Measurements from ENCODE around the gene GRIN2C.
A peak's percentile ranks its signal among the peaks of the same experiment; 100 is the strongest.

Gene GRIN2C

GRCh38 chr17:74843352-74843627 lies 16.4 kb downstream of the GRIN2C start:
- no peak overlapping the region for H3K4me3 ChIP-seq (ENCODE audit: low read depth, low read length)
- no peak for TF ChIP-seq MYC (IDR thresholded peaks at IDR 0.05; ENCODE audit: low read depth, low read length)
- DNase-seq (ENCODE audit: low read depth) = no peak

- no peak overlapping the region for H3K4me3 ChIP-seq (ENCODE audit: low read depth, low read length)
- DNase-seq (ENCODE audit: low read depth) = peak; percentile 36
- TF ChIP-seq CTCF (IDR thresholded peaks at IDR 0.05; ENCODE audit: low read depth, low read length) (peak; percentile 35), MAX (IDR thresholded peaks at IDR 0.05; ENCODE audit: low read depth, low read length) (no peak)
Observed at GRCh38 chr17:74842599-74843351, 16.9 kb downstream of the GRIN2C start.

GRCh38 chr17:74842146-74842598 lies 17.5 kb downstream of the GRIN2C start:
- TF ChIP-seq MAX (IDR thresholded peaks at IDR 0.05; ENCODE audit: low read depth, low read length) (no peak), CTCF (IDR thresholded peaks at IDR 0.05; ENCODE audit: low read depth, low read length) (no peak), POLR2A (IDR thresholded peaks at IDR 0.05; ENCODE audit: extremely low read depth, insufficient read length) (no peak), MYC (IDR thresholded peaks at IDR 0.05; ENCODE audit: low read depth, low read length) (no peak)
- H3K4me3 ChIP-seq (ENCODE audit: low read depth, low read length) = no peak overlapping the region
- DNase-seq (ENCODE audit: low read depth) = no peak

GRCh38 chr17:74840989-74841666 lies 18.6 kb downstream of the GRIN2C start:
- DNase-seq (ENCODE audit: low read depth) = peak; percentile 74
- H3K4me3 ChIP-seq (ENCODE audit: low read depth, low read length) = no peak overlapping the region
- no peak for TF ChIP-seq POLR2A (IDR thresholded peaks at IDR 0.05; ENCODE audit: extremely low read depth, insufficient read length)
- peak; percentile 56; the same call in 1 of the 2 replicates for TF ChIP-seq MYC (IDR thresholded peaks at IDR 0.05; ENCODE audit: low read depth, low read length)
- TF ChIP-seq MAX (IDR thresholded peaks at IDR 0.05; ENCODE audit: low read depth, low read length) = peak; percentile 89

GRCh38 chr17:74839990-74840852 lies 19.5 kb downstream of the GRIN2C start:
- no peak overlapping the region for H3K4me3 ChIP-seq (ENCODE audit: low read depth, low read length)

GRCh38 chr17:74838274-74838673 lies 21.4 kb downstream of the GRIN2C start:
- no peak overlapping the region for H3K4me3 ChIP-seq (ENCODE audit: low read depth, low read length)
- TF ChIP-seq CTCF (IDR thresholded peaks at IDR 0.05; ENCODE audit: low read depth, low read length) (no peak), MYC (IDR thresholded peaks at IDR 0.05; ENCODE audit: low read depth, low read length) (no peak), POLR2A (IDR thresholded peaks at IDR 0.05; ENCODE audit: extremely low read depth, insufficient read length) (no peak), MAX (IDR thresholded peaks at IDR 0.05; ENCODE audit: low read depth, low read length) (no peak)
- no peak for DNase-seq (ENCODE audit: low read depth)

More at GRCh38 chr17:74839990-74840852, 19.5 kb downstream of the GRIN2C start:
- no peak for DNase-seq (ENCODE audit: low read depth)
- TF ChIP-seq CTCF (IDR thresholded peaks at IDR 0.05; ENCODE audit: low read depth, low read length) (no peak), POLR2A (IDR thresholded peaks at IDR 0.05; ENCODE audit: extremely low read depth, insufficient read length) (no peak), MYC (IDR thresholded peaks at IDR 0.05; ENCODE audit: low read depth, low read length) (no peak), MAX (IDR thresholded peaks at IDR 0.05; ENCODE audit: low read depth, low read length) (no peak)

Measured in NB4 (cell line).